ENCODE data around the gene DCXR.

DNA sequence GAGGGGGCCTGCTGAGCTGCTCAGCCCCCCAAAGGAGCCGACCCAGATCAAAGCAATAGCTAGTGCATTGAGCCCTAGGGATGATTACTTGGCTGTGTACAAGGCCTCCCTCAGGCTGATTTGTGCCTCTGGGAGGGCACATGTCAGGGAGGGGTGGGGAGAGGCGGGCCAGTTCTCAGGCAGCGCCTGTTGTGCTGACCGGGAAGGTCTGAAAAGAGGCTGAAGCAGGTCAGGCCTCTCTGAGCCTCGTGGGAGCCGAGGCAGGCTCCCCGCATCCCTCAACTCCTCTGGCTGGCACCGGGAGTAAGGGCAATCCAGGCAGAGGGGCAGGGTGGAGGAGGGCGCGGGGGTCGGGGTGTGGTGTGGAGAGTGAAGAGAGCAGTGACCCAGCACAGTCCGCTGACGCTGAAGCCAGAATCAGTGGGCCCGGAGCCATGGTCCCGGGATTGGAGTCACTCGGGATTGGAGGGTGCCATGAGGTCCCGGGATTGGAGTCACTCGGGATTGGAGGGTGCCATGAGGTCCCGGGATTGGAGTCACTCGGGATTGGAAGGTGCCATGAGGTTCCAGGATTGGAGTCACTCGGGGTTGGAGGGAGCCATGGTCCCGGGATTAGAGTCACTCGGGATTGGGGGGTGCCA, 3.0 kb downstream of the DCXR start:
- TF ChIP-seq, protein P1, sequence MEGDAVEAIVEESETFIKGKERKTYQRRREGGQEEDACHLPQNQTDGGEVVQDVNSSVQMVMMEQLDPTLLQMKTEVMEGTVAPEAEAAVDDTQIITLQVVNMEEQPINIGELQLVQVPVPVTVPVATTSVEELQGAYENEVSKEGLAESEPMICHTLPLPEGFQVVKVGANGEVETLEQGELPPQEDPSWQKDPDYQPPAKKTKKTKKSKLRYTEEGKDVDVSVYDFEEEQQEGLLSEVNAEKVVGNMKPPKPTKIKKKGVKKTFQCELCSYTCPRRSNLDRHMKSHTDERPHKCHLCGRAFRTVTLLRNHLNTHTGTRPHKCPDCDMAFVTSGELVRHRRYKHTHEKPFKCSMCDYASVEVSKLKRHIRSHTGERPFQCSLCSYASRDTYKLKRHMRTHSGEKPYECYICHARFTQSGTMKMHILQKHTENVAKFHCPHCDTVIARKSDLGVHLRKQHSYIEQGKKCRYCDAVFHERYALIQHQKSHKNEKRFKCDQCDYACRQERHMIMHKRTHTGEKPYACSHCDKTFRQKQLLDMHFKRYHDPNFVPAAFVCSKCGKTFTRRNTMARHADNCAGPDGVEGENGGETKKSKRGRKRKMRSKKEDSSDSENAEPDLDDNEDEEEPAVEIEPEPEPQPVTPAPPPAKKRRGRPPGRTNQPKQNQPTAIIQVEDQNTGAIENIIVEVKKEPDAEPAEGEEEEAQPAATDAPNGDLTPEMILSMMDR (IDR thresholded peaks at IDR 0.05), result no peak
- no peak for TF ChIP-seq EZH2phosphoT487 (IDR thresholded peaks at IDR 0.05)
- no peak for TF ChIP-seq EZH2 (IDR thresholded peaks at IDR 0.05)

Measured in neural progenitor cell (in vitro differentiated cells).